Stimulated activated CD4-positive, alpha-beta T cell treated with anti-CD3 and anti-CD28 coated beads, Interleukin-12 subunit alpha, Interleukin-12 subunit beta, amount 100 ng/mL, for 24 hours (primary cell): ENCODE data around the gene HTT.

Source experiments
- DNase-seq, 2 experiments: peaks; one replicate each; pipeline ENCODE4 v3.0.0-alpha.2; 2020; ENCODE audit warnings: low read depth in 2 of 2

HTT gene

DNA sequence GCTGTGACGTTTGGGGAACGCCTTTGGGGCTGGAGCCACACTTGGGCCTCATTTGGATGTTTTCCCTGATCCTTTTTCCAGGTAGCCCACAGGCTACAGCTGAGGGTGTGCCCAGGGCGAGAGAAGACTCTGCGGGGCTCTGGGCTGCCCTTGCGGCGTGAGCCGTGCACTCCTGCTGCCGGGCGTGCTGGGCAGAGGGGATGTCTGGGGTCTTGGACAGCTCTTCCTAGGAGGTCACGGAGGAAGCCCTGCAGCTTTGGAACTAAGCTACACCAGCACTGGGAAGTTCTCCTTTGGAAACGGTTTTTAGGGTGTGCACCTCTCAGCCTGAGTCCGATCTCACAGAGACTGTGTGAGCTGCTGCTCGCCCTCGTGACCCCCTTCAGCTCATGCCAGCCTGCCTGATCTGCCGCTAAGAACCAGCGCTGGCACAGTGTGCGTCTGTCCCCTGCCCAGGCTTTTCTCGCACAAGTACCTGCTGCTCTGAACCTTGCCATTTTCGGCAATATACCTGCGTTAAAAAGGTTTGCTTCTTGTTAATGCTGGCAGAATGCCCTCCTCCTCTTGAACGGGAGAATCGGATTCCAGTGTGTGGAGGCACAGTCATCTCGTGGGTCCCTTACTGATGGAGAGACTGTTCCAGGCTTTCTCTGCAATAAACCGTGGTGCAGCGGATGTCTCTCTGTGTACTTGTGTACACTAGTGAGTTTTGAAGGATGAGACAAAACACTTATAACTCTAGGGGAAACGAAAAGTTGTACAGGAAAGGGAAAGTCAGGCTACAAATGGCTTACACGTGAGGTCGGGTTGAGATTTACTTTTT is 188.8 kb downstream of the HTT start:
- no peak for DNase-seq

DNA sequence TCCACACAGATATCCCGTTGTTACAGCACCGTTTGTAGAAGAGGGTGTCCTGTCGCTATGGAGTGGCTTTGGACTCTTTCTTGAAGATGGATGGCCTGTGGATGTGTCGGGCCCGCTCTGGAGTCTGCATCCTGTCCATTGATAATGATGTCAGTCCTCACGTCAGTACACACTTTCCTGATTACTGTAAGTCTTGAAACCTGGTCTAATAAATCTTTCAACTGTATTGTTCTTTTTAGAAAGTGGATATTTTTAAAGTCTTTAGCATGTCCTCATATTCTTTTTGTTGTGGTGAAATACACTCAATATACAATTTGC is 189.4 kb downstream of the HTT start:
- no peak for DNase-seq

DNA sequence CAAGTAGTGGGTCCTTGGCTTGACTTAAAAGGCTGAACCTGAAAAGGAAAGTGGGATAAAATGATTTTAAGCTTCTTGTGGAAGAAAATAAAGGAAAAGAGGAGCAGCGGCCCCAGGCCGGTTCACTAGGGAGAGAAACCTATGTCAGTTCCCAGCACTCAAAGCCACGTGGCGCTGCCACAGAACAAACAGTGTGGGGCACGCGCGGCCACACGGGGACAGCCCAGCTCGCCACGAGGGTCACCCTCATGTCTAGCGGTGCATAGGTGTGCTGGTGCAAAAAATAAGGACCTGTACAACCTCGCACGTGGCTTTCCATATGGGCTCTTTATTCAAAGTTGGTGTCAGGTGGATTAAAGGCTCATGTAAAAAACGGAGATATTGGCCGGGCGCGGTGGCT is 191.6 kb downstream of the HTT start:
- no peak for DNase-seq

DNA sequence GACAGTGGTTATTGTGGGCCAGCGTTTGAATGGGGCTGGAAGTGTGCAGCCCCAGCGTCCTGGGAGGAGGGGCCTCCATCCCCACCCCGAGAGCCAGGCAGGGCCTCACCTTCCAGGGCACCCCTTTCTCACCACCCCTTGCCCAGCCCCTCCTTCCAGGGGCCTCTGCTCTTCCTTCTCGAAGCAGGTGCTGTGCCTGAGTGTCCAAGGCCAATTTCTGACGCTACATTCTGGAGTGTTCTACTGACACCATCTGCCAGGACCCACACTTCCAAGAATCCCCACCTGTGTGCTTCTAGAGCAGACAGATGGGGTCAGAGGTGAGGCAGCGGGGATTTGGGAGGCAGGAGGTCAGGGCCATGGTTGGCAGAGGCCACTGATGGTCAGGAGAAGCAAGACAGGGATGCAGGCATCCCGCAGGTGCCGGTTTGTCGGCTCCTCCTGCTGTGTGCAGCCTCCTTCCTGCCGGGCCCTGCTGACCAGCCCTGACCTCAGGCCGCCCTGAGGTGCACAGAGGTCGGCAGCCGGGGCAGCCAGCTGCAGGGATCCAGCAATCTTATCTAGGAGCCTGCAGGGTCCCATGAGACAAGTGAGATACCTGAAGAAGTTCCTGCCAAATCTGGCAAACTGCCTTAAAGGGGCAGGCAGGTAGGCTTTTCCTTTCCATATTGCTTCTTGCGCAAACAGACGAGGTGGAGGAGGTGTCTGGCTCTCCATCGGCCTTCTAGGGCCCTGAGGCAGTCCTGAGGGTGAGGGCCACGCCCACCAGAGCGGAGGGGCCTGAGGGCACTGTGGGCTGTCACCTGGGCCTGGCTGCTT is 193.3 kb downstream of the HTT start:
- DNase-seq = no peak

DNA sequence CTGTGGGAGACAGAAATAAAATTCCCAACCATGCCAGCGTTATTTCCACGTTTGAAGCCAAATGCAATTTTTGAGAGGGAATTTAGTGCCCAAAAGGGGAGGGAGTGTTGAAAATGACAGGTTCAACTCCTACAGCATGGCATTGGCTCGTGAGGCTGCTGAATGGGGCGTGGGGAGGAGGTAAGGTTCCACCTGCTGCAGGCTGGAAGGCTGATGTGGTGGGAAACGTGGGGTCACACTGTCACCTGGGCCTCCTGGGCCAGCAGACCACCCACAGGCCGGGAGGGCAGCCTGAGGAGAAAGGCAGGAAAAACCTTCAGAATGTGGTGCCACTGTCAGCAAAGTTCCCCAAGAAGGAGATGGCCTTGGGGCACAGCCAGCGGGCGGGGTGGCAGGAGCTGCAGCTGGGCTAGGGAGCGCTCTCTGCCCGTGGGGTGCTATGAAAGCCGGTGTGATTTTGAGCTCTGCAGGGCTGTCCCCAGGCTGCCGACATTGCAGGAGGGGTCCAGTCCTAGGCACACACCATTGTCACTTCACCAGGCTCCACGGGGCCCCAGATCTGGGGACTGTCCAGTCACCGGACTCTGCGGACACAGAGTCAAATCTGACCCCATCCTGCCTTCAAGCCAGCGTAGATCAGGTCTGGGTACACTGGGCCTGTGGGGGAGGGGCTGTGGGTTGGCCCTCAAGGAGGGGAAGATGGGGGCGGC is 194.1 kb downstream of the HTT start:
- DNase-seq = no peak

DNA sequence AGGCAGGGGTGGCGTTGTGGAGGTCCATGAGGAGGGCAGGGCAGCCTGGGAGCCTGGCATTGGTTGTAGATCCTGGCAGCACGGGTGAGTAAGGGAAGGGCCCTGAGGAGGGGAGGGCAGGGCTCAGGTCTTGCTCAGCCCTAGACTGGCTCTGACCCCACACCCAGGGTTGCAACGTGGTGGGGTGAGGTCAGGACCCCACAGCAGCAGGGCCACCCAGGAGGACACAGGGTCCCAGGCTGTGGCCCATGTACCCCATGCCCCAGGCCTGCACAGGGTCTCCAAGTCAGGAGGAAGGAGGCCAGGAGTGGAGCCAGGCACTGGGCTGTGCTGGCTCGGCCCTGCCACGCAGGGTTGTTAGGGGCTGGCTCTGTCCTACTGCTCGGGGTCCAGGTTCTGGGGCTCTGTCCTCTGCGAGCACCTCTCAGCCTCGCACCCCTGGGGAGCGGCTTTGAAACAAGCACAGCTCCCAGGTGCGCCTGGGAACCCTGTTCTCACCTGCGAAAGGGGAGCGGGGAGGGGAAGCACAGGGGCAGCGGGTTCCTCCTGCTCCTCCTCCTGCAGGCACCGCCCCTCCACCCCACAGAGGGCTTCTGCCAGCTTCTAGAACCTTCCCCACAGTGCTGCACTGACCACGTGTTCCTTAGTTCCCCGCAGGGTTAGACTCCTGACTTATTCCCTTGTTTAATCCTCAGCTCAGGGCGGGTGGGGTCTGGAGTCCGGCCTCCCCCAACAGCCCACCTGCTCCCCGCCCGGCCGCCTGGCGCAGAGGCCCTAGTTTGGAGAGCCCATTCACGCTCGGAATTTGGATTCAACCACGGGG is 194.8 kb downstream of the HTT start:
- no peak for DNase-seq

DNA sequence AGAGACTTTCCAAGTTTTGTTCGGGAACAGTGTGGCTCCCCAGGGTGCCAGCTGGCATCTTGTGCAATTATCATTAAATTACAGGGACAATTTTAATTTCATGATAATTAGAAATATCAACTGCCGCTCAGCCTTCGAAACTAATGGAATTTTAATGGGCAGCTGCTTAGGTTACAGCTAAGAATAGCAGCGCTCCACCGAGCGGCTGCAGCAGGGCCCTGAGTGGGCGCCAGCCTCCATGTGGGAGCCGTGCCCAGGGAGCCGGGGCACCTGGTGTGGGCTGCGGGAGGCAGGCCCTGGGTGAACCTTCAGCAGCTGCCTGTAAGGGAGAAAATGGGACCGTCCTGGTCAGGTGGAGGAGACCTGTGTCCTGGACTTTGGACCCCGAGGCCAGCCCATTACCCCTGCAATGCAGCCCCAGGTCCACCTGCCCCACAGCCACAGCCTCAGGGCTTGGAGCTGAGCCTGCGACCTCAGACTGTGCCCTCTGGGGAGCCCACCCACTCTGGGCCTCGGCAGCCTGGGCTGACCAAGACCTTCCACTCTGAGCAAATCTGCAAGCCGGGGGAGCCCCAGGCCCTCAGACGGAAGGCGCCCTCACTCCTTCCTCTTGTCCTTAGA is 195.6 kb downstream of the HTT start:
- DNase-seq = no peak

DNA sequence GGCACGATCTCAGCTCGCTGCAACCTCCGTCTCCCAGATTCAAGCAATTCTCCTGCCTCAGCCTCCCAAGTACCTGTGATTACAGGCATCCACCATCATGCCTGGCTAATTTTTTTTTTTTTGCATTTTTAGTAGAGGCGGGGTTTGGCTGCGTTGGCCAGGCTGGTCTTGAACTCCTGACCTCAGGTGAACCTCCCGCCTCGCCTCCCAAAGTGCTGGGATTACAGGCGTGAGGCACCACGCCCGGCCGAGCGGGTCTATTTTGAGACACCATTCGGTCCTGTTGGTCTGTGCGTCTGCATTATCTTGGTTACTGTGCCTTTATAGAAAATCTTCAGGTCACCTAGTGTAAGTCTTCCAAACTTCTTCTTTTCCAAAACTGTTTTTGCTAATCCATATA is 196.7 kb downstream of the HTT start:
- no peak for DNase-seq

DNA sequence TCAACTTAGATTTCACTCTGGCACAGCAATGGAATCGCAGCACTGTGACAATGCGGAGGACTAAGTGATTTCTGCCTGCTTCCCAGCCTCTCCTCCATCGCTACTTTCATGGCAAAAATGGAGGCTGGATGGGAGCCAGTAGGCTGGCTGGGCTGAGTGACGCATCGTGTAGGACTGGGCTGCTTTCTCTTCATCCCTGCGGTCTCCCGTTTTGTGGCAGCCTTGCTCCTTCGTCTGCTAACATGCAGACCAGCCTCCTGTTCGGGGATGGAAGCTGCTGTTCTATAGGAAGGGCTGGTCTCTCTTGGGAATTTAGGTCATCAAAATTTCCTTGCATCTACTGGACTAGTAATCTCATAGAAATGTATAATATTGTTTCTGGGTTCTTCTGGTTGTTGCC is 202.5 kb downstream of the HTT start:
- DNase-seq = no peak

DNA sequence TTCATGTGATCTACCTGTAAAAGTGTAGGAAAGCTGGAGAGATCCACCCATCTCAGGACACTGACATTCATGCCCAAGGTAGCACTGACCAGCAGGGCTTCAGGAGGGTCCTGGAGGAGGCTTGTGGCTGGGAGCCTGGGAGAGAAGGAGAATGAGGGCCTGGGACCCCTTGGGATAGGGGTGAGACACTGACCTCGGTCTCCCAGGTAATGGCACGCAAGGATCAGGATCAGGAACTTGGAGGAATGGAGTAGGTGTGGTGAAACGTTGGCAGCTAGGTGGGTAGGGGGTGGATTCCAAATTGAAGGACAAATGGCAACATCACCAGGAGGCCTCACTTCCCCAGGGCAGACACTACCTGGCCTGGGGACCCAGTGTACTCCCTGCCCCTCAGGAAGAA is 206.0 kb downstream of the HTT start:
- DNase-seq = no peak

DNA sequence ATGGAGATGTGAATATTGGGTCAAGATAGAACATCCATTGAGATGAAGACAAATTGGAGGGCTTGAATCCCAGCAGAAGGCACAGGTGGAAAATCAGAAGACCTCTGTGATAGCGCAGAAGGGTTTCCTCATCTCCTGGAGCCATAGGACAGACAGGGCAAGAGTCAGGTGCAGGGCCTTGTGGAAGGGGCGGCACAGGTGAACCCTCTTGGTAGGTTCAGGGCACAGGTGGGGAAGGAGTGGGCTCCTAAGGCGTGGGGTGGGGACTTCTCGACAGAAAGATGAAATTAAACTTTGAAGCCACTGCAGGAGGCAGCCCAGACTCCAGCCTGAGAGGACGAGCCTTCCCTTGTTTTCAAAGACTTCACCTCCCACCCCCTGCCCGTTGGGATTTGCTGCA is 209.0 kb downstream of the HTT start:
- no peak for DNase-seq

DNA sequence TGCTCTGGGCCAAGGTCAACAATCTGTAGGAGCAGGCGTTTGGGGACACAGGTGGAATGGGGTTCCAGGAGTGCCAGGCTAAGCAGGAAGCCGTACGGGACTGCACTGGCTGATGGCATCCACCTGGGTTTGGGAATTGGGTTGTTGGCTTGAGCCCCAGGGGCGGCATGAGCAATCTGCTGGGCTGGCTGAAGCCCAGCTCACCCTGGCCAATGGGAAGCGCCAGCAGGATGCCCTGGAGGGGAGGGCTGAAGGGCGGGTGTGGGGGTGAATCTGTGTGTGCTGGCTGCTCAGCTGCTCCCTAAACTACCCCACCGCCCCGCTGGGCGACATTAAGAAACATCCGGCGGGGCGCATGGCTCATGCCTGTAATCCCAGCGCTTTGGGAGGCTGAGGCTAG is 209.4 kb downstream of the HTT start:
- DNase-seq = no peak

DNA sequence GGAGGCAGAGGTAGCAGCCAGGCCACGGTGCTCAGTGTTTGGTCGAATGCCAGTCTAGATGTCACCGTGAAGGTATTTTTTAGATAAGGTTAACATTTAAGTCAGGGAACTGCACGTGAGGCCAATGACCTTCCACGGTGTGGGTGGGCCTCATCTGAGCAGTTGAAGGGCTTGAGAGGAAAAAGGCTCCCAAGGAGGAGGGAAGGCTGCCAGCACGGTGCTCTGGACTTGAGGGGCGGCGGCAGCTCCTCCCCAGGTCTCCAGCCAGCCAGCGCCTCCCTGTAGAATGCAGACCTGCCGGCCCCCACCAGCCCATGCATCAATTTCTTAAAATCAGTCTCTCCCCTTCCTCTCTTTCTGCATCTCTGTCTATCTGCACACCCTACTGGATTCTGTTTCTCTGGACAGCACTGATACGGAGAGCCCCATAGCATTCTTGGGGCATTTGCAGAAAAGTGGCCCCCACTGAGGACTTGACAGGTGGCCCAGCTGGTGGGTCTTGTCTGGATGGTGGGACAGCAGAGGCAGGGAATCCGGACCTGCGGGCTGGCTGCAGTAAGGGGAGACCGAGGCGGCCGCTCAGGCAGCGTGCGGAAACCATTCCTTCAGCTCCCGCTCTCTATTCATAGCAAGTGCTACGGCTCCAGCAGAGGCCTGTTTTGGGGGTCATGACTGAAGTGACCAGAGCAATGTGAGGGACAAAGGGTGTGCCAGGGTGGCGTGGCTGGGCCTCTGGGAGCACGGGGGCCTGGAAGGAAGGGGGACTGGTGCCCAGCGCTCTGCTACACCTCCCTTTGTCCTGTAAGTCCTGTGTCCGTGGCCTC is 210.5 kb downstream of the HTT start:
- no peak for DNase-seq

DNA sequence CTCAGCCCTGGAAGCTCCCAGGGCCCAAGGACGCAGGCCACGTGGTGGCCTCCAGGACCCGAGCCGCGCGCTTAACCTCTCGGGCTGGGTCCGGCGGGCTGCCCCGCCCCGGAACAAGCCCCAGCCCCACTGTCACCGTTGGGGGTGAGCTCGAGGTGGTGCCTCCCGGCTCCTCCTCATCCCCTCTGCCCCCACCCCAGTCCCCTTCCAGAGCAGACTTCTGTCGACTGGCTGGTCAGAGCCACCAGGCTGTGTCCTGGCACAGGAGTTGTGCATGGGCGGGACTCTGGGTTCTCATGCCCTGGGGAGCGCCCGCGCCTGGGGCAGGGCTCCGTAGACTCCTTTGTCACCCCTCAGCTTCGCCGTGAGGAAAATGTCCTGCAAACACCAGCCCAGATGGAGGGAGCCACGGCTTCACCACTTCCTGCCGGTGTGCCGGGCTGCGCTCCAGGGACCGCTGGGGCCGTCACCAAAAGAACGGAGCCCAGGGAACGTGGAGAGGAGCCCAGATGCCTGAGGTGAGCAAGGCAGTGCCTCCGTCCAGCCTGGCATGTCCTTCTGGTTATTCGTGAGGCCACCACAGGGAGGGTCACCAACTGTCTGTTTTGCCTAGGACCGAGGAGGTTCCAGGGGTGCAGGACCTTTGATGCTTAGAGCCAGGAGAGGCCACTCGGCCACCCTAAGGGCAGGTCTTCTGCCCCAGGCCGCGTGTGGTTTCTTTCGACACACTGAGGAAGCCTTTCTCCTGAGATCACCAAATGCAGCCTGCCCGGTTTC is 211.3 kb downstream of the HTT start:
- no peak for DNase-seq

DNA sequence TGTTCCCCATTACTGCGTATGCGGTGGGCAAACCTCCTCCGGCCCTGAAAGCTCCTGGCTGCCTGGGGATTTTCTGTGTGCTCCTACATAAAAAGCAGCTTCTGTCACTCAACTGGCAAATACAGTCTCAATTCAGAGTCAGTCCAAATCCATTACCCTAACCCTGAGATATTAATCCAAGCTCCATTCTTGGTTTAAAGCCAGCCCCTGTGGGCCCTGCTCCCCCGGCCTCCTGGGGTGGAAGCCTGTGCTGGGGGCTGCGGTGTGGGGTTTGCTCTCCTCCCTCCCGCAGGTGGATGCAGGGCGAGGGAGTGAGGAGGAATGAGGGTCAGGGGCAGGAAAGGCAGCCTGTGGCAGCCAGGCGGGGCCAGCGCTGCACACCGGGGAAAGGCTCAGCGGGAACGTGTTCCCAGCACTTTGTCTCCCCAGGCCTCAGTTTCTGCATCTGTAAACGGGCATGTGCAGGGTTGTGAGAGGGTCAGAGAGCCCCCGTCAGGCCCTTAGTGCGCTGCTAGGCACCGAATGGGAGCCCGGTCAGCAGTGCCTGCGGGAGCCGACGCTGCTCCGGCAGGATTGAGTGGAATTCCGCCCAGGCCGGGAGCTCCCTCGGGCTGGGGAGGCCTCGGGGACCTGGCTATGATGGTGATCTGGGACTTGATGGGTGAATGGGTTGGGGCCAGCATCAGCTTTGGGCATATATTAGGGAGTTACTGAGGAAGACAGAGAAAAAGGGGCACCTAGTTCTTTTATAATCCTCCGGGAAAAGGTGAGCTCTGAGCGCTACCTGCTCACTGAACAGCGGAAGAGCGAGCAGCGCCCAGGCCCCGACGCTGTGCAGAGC is 212.1 kb downstream of the HTT start:
- no peak for DNase-seq

DNA sequence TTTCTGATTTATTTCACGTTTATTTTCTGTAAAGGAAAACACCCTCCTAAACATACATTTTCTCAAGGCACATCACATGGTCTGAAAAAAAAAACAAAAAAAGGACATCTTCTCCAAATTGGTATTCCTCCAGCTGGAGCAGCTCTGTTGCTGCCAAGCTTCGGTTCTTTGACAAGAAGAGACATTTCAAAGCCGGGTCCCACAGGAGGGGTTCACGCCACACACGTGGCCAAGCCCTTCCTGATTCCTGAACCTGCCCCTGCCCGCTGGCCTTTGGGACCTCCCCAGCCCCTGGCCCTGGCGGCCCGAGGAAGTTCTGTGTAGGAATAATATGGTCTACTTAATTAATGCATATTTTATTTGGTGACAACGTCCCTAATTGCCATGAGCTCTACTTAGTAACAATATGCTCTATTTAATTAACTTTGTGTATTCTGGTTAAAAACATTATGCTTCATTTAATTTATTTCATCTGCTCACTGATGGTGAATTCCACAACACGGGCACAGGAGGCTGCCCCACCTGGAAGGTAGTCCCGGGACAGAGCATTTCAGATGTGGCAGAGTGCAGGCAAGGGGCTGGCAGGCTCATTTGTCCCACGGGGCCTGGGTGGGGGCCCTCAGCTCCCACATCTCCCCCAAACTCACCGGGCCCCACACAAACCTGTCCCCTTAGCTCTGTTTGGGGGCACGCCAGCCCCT is 212.9 kb downstream of the HTT start:
- DNase-seq = no peak

DNA sequence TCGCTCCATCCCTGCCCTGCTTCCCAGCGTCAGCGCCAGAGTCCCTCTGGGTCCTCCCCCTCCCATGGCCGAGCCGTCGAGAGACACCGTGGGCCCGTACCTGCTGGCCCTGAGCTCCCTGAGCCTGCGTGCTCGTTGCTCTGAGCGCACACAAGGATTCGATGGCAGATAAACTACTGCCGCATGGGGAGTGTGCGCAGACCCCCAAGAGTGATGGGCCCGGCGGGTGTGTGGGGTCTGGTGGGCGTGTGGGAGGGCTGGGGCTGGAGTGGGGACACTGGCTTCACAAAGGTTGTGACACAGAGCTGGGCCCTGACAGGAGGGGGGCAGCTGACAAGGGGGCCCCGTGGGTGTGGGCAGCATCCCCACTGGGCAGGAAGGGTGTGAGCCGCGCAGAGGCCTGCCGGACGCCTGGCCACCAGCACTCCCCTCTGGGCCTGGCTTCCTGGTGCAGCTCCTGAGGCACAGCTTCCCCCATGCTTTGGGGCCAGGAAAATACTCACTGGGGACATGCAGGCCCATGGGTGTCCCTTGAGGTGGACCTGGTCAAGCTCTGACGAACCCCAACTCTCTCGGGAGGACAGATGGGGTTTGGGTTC is 213.6 kb downstream of the HTT start:
- DNase-seq = no peak

DNA sequence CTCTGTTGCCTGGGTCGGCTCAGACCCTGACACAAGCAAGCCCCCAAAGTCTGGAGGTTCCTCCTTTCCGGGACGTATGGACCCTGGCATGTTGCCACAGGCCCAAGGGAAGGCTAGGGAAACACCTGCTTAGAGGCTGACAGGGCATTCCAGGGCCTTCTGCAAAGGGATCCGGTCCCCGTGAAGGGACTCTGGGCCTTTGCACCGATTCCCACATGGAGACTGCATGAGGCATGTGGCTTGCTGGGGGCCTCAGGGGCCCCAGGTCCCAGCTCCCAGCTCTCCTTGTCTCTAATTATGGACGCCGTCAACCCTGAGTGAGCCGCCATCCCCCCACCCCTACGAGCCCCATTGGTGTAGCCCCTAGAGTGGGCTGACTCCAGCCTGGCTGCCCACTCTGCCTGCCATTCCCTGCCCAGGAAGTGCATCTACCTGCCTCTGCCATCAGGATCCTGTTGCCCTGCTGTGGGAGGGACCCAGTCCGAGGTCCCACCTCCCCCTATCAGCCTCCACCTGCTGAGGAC is 214.2 kb downstream of the HTT start:
- DNase-seq = no peak
